MM.1S (cell line): ENCODE measurements around the gene EDEM3.

Source experiments
- EZH2 ChIP-seq: fragments of 300-600 bp; sonication (generic); optimal IDR thresholded peaks from 2 replicates; pipeline ENCODE3; 2017; ENCODE audit warnings: low read depth, mild to moderate bottlenecking, antibody characterized with exemption, low read length, mixed read lengths
- EZH2phosphoT487 ChIP-seq: fragments of 300-600 bp; sonication (generic); IDR thresholded peaks from 2 replicates; pipeline ENCODE4 v1.6.1; 2018; ENCODE audit warnings: antibody characterized with exemption, low read length
- TF ChIP-seq, protein P1 (sequence below): fragments of 300-600 bp; sonication (generic); IDR thresholded peaks from 2 replicates; pipeline ENCODE4 v1.5.1; 2016; ENCODE audit warnings: antibody characterized with exemption, low read length, mixed read lengths

DNA sequence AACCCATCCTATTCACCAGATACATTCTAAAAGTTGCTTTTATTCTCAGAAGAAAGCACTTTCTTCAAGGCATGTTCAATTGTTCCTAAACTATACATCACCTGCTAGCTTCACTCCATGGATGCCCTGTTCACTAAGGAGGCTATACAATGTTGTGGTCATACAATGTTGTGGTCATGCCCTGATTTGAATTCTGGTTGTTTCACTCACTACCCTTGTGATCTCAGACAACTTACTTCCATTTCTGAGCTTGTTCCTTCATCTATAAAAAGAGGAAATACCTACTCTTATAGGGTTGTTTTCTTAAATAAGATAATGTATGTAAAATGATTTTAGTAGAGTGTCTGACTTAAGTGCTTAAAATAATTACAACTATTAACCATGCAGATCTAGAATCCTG lies 19.7 kb downstream of the EDEM3 start:
- TF ChIP-seq, protein P1, sequence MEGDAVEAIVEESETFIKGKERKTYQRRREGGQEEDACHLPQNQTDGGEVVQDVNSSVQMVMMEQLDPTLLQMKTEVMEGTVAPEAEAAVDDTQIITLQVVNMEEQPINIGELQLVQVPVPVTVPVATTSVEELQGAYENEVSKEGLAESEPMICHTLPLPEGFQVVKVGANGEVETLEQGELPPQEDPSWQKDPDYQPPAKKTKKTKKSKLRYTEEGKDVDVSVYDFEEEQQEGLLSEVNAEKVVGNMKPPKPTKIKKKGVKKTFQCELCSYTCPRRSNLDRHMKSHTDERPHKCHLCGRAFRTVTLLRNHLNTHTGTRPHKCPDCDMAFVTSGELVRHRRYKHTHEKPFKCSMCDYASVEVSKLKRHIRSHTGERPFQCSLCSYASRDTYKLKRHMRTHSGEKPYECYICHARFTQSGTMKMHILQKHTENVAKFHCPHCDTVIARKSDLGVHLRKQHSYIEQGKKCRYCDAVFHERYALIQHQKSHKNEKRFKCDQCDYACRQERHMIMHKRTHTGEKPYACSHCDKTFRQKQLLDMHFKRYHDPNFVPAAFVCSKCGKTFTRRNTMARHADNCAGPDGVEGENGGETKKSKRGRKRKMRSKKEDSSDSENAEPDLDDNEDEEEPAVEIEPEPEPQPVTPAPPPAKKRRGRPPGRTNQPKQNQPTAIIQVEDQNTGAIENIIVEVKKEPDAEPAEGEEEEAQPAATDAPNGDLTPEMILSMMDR = no peak
- no peak for TF ChIP-seq EZH2phosphoT487
- TF ChIP-seq EZH2 = no peak
